ENCODE measurements around the gene DNAJB9. TPM values are rescaled to one million over a fixed set of nuclear protein-coding genes. Genes with fewer than 3 reads are reported as not detected.
A peak's percentile ranks its signal among the peaks of the same experiment; 100 is the strongest.

DNAJB9 gene
- polyA plus RNA-seq, 1 donor (not counting 4 experiments of a cell fraction or from before 2014, with no cell fraction given), result 13.4 TPM

GRCh38 chr7:108525327-108525984 lies 44.2 kb upstream of the DNAJB9 start:
- dilution Hi-C loops (cut with MboI; ENCODE audit: extremely low pct_ligation_motif_present, low sequenced_read_pairs), result no loop called here
- H2AFZ ChIP-seq (ENCODE audit: control insufficient read depth, low read length), result peak overlapping the region; percentile 93
- peak overlapping the region; percentile 79 to 97 (median 89) for H3K4me3 ChIP-seq (ENCODE audit: control insufficient read depth in 2 of 3, extremely low read depth in 1 of 3, insufficient read depth in 2 of 3, low read depth in 1 of 3, low read length in 3 of 3)
- no peaks in the 10 kb centered on the region for H3K9me3 ChIP-seq (ENCODE audit: control insufficient read depth, low read depth, low read length)
- FAIRE-seq (peak; percentile 51), DNase-seq (ENCODE audit: low read depth, low spot score) (peak; percentile 48)
- peaks cover 16% of the 10 kb centered on the region for H3K4me1 ChIP-seq (ENCODE audit: control insufficient read depth, extremely low read depth, insufficient read depth, low read length)
- TF ChIP-seq CTCF (optimal IDR thresholded peaks at IDR 0.05 in 1 of 3, IDR thresholded peaks at IDR 0.05 in 1 of 3, conservative IDR thresholded peaks at IDR 0.05 in 1 of 3; ENCODE audit: extremely low read depth in 1 of 3, insufficient read depth in 2 of 3, low read length in 3 of 3) (no peak), EZH2 (IDR thresholded peaks at IDR 0.05; ENCODE audit: low read length) (no peak)
- H3K9me1 ChIP-seq (ENCODE audit: control insufficient read depth, extremely low read depth, insufficient read depth, low read length), result no peaks in the 10 kb centered on the region
- peak overlapping the region; percentile 97 for H3K27ac ChIP-seq (ENCODE audit: control insufficient read depth, insufficient read depth, low read length)
- H3K36me3 ChIP-seq (ENCODE audit: control insufficient read depth in 2 of 2, extremely low read depth in 1 of 2, insufficient read depth in 2 of 2, low read length in 2 of 2), result no peaks in the 10 kb centered on the region
- H3K79me2 ChIP-seq (ENCODE audit: control insufficient read depth, insufficient read depth, low read length), result peaks cover 35% of the 10 kb centered on the region
- H3K27me3 ChIP-seq (ENCODE audit: control insufficient read depth, extremely low read depth, insufficient read depth, low read length), result no peaks in the 10 kb centered on the region
- no peaks in the 10 kb centered on the region for H4K20me1 ChIP-seq (ENCODE audit: control insufficient read depth, extremely low read depth, insufficient read depth, low read length)
- peak overlapping the region; percentile 92 for H3K9ac ChIP-seq (ENCODE audit: control insufficient read depth, extremely low read depth, insufficient read depth, low read length)
- peak overlapping the region; percentile 67 for H3K4me2 ChIP-seq (ENCODE audit: control insufficient read depth, extremely low read depth, insufficient read depth, low read depth, low read length)

- Histone ChIP-seq H3K27me3 (ENCODE audit: control insufficient read depth, extremely low read depth, insufficient read depth, low read length) (no peaks in the 10 kb centered on the region), H3K27ac (ENCODE audit: control insufficient read depth, insufficient read depth, low read length) (peak within 1 kb of the TSS; percentile 97), H3K9me1 (ENCODE audit: control insufficient read depth, extremely low read depth, insufficient read depth, low read length) (no peaks in the 10 kb centered on the region), H3K9me3 (ENCODE audit: control insufficient read depth, low read depth, low read length) (no peaks in the 10 kb centered on the region), H4K20me1 (ENCODE audit: control insufficient read depth, extremely low read depth, insufficient read depth, low read length) (no peaks in the 10 kb centered on the region), H3K4me3 (ENCODE audit: control insufficient read depth in 2 of 3, extremely low read depth in 1 of 3, insufficient read depth in 2 of 3, low read depth in 1 of 3, low read length in 3 of 3) (peak within 1 kb of the TSS; percentile 86 to 97 (median 89)), H3K4me2 (ENCODE audit: control insufficient read depth, extremely low read depth, insufficient read depth, low read depth, low read length) (peak within 1 kb of the TSS; percentile 78), H3K4me1 (ENCODE audit: control insufficient read depth, extremely low read depth, insufficient read depth, low read length) (peaks cover 16% of the 10 kb centered on the region), H2AFZ (ENCODE audit: control insufficient read depth, low read length) (peak within 1 kb of the TSS; percentile 93), H3K36me3 (ENCODE audit: control insufficient read depth in 2 of 2, extremely low read depth in 1 of 2, insufficient read depth in 2 of 2, low read length in 2 of 2) (no peaks in the 10 kb centered on the region), H3K9ac (ENCODE audit: control insufficient read depth, extremely low read depth, insufficient read depth, low read length) (peak within 1 kb of the TSS; percentile 92), H3K79me2 (ENCODE audit: control insufficient read depth, insufficient read depth, low read length) (peaks cover 35% of the 10 kb centered on the region)
- FAIRE-seq (peak; percentile 88), DNase-seq (ENCODE audit: low read depth, low spot score) (peak; percentile 83)
- dilution Hi-C loops (cut with MboI; ENCODE audit: extremely low pct_ligation_motif_present, low sequenced_read_pairs), result no loop called here
- TF ChIP-seq EZH2 (IDR thresholded peaks at IDR 0.05; ENCODE audit: low read length), result no peak
- no peak for TF ChIP-seq CTCF (optimal IDR thresholded peaks at IDR 0.05 in 1 of 3, IDR thresholded peaks at IDR 0.05 in 1 of 3, conservative IDR thresholded peaks at IDR 0.05 in 1 of 3; ENCODE audit: extremely low read depth in 1 of 3, insufficient read depth in 2 of 3, low read length in 3 of 3)
These were observed 43.5 kb upstream of the DNAJB9 start, which contains the start of gene PNPLA8 for GRCh38 chr7:108525985-108526767. Gene PNPLA8 (minus strand): TSS chr7:108526135. CDS start chr7:108515491, 10,644 bp downstream.
